ENCODE data around the gene UTF1.

DNA sequence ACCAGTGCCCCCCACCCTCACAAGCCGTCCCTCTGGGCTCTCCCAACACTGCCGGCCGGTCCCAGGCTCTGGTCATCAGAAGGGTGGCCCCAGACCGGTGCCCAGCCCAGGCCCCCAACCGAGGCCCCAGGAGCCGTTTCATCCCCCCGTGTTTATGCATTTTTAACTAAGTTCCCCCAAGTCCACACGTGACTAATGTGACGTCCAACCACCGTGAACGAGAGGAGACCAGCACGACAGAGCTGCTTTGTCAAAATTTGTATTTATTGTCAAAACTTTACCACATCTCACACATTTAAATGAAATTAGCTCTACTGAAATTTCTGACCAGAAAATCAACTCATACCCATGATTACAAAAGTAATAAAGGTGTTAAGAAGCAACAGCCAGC, 16.2 kb downstream of the UTF1 start:
- no peak for TF ChIP-seq POLR2A (IDR thresholded peaks at IDR 0.05)
- TF ChIP-seq, protein P1, sequence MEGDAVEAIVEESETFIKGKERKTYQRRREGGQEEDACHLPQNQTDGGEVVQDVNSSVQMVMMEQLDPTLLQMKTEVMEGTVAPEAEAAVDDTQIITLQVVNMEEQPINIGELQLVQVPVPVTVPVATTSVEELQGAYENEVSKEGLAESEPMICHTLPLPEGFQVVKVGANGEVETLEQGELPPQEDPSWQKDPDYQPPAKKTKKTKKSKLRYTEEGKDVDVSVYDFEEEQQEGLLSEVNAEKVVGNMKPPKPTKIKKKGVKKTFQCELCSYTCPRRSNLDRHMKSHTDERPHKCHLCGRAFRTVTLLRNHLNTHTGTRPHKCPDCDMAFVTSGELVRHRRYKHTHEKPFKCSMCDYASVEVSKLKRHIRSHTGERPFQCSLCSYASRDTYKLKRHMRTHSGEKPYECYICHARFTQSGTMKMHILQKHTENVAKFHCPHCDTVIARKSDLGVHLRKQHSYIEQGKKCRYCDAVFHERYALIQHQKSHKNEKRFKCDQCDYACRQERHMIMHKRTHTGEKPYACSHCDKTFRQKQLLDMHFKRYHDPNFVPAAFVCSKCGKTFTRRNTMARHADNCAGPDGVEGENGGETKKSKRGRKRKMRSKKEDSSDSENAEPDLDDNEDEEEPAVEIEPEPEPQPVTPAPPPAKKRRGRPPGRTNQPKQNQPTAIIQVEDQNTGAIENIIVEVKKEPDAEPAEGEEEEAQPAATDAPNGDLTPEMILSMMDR (IDR thresholded peaks at IDR 0.05): no peak
